SU-DHL-6 (cell line): ENCODE results near the gene PRIM1.
"Not testable (repeated sequence)": the region's sequence is repeated elsewhere in the genome, so short reads cannot be mapped to it uniquely, and the experiment has no call there.

Experiments used
- H2AFZ ChIP-seq: fragments of 200-600 bp; sonication (generic); 2 replicates; pipeline ENCODE4 v1.6.1; 2014; ENCODE audit warnings: low read depth, mild to moderate bottlenecking, moderate library complexity, mixed read lengths, antibody characterized with exemption, low read length; ENCODE audit not compliant: severe bottlenecking
- H3F3A ChIP-seq: fragments of 200-600 bp; shearing (Covaris generic); 2 replicates; pipeline ENCODE4 v1.6.0; 2016; ENCODE audit warnings: antibody characterized with exemption, mild to moderate bottlenecking; ENCODE audit not compliant: insufficient read depth
- H3K27ac ChIP-seq: fragments of 200-600 bp; sonication (generic); 2 replicates; pipeline ENCODE4 v1.5.1; 2016; ENCODE audit warnings: low read depth, mild to moderate bottlenecking, low read length, moderate library complexity, mixed read lengths
- H3K27me3 ChIP-seq: fragments of 200-600 bp; sonication (generic), shearing (Covaris generic); 2 replicates; pipeline ENCODE4 v1.6.0; 2014; ENCODE audit warnings: mild to moderate bottlenecking, low read length
- H3K36me3 ChIP-seq: fragments of 200-600 bp; sonication (generic); 2 replicates; pipeline ENCODE4 v1.6.1; 2014; ENCODE audit warnings: mild to moderate bottlenecking, low read length, mixed read lengths
- H3K4me2 ChIP-seq: fragments of 300-600, 200-600 bp; shearing (Covaris generic), sonication (generic); 2 replicates; pipeline ENCODE4 v1.6.0; 2014; ENCODE audit warnings: low read length, low read depth, mild to moderate bottlenecking; ENCODE audit not compliant: poor library complexity, severe bottlenecking
- H3K4me3 ChIP-seq: fragments of 200-600 bp; sonication (generic); 2 replicates; pipeline ENCODE4 v1.5.1; 2014; ENCODE audit warnings: antibody characterized with exemption, low read length, mild to moderate bottlenecking, mixed read lengths; ENCODE audit not compliant: insufficient read depth, poor library complexity, severe bottlenecking
- H3K79me2 ChIP-seq: fragments of 200-600 bp; sonication (generic); 2 replicates; pipeline ENCODE4 v1.6.1; 2014; ENCODE audit warnings: mild to moderate bottlenecking, low read length, moderate library complexity; ENCODE audit not compliant: insufficient read depth
- H3K9ac ChIP-seq: fragments of 200-600 bp; sonication (generic); 2 replicates; pipeline ENCODE4 v1.7.0; 2014; ENCODE audit warnings: mild to moderate bottlenecking, low read length
- H3K9me2 ChIP-seq: fragments of 200-600 bp; sonication (generic); replicated peaks from 2 replicates; pipeline ENCODE4 v1.6.1; 2014; ENCODE audit warnings: low read length; ENCODE audit not compliant: insufficient read depth
- H3K9me3 ChIP-seq: fragments of 200-600 bp; sonication (generic); 2 replicates; pipeline ENCODE4 v1.6.1; 2014; ENCODE audit warnings: low read length, mixed read lengths; ENCODE audit not compliant: insufficient read depth
- H4K20me1 ChIP-seq: fragments of 200-600 bp; sonication (generic); 2 replicates; pipeline ENCODE4 v1.6.1; 2014; ENCODE audit warnings: low read depth, mild to moderate bottlenecking, antibody characterized with exemption, low read length, moderate library complexity, mixed read lengths
- EZH2phosphoT487 ChIP-seq: fragments of 200-600 bp; sonication (generic), shearing (Covaris generic); conservative IDR thresholded peaks from 2 replicates; pipeline ENCODE4 v1.6.1; 2018; ENCODE audit warnings: mild to moderate bottlenecking, antibody characterized with exemption, low read length, moderate library complexity, mixed read lengths
- TF ChIP-seq, protein P1 (sequence below): fragments of 200-600 bp; sonication (generic); IDR thresholded peaks from one replicate; pipeline ENCODE4 v1.5.1; 2017; ENCODE audit warnings: antibody characterized with exemption, mild to moderate bottlenecking, low read length, moderate library complexity; ENCODE audit not compliant: insufficient read depth, poor library complexity, severe bottlenecking

Gene PRIM1

DNA sequence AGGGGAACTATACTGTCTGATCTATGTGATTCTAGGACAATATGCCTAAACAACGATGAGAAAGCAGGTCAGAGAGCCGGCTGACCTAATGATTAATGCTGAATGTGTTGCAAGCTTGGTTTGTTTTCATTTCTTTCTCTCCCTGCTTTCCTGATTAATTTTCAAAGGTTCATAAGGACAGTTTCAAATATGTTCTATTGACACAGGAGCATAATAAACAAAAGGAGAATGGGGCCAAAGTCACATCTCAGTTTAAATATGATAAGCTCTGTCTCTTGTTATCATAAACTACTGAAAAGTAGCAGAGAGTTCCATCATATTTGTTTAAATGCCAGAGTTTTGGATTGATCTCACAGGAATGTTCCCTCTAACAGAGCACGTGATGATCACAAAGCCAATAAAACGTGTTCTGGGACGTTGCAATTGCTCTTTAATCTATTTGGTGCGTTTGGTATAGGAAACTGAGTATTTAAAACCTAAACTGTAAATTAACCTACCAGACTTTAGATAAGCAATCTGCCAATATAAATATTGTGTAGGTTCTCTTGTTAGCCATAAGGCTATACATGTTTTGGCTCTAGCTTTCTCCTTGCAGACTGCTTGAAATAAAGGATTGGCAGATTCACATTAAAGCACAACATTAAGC lies 7.3 kb upstream of the PRIM1 start:
- Histone ChIP-seq H4K20me1 (no peaks in the 10 kb centered on the region), H3K4me3 (no peak overlapping the region), H3K27ac (no peak overlapping the region), H3K9ac (no peak overlapping the region), H3K27me3 (no peaks in the 10 kb centered on the region), H2AFZ (no peak overlapping the region), H3F3A (no peaks in the 10 kb centered on the region), H3K36me3 (no peaks in the 10 kb centered on the region), H3K9me2 (no peaks in the 10 kb centered on the region), H3K9me3 (no peaks in the 10 kb centered on the region), H3K79me2 (no peaks in the 10 kb centered on the region), H3K4me2 (no peak overlapping the region)
- TF ChIP-seq, protein P1, sequence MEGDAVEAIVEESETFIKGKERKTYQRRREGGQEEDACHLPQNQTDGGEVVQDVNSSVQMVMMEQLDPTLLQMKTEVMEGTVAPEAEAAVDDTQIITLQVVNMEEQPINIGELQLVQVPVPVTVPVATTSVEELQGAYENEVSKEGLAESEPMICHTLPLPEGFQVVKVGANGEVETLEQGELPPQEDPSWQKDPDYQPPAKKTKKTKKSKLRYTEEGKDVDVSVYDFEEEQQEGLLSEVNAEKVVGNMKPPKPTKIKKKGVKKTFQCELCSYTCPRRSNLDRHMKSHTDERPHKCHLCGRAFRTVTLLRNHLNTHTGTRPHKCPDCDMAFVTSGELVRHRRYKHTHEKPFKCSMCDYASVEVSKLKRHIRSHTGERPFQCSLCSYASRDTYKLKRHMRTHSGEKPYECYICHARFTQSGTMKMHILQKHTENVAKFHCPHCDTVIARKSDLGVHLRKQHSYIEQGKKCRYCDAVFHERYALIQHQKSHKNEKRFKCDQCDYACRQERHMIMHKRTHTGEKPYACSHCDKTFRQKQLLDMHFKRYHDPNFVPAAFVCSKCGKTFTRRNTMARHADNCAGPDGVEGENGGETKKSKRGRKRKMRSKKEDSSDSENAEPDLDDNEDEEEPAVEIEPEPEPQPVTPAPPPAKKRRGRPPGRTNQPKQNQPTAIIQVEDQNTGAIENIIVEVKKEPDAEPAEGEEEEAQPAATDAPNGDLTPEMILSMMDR, result no peak
- no peak for TF ChIP-seq EZH2phosphoT487

DNA sequence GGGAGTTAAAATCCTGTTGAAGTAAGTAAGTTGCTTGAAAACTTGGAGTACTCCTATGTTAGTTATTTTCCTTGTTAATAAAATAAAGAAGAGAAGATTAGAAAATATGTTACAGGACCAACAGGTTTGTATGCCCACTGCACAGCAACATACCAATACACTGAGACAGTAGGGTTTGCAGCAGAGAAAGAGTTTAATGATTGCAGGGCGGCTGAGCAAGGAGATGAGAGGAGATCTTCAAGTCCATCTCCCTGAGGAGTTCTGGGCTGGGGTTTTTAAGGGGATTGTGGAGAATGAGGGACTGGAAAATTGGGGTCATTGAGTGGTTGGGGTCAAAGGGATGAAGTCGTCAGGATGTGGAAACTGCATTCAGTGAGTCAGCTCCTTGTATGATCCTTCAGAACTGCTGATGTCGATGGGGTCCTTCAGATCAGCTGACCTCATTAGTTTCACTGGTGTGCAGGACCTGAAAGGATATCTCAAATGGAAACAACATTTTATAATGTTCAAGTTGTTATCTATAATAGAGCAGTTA lies 6.7 kb upstream of the PRIM1 start:
- Histone ChIP-seq H3K79me2 (no peaks in the 10 kb centered on the region), H3K36me3 (no peaks in the 10 kb centered on the region), H3K9ac (no peak overlapping the region), H3K9me2 (no peaks in the 10 kb centered on the region), H3K4me3 (no peak overlapping the region), H3K27me3 (no peaks in the 10 kb centered on the region), H3K9me3 (no peaks in the 10 kb centered on the region), H2AFZ (no peak overlapping the region), H3K27ac (no peak overlapping the region), H4K20me1 (no peaks in the 10 kb centered on the region), H3K4me2 (no peak overlapping the region), H3F3A (no peaks in the 10 kb centered on the region)
- TF ChIP-seq EZH2phosphoT487, result no peak
- TF ChIP-seq, protein P1, result no peak

DNA sequence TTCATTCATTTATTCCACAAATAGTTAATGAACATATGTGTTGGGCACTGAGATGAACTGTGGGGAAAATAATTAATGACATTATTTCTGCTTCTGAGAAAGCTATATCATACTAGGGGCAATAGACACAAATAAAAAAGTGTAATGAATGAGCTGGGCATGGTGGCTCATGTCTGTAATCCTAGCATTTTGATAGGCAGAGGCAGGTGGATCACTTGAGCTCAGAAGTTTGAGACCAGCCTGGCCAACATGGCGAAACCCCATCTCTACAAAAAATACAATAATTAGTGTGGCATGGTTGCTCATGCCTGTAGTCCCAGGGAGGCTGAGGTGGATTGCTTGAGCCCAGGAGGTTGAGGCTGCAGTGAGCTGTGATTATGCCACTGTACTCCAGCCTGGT lies 5.8 kb upstream of the PRIM1 start:
- H3K9ac ChIP-seq, H2AFZ ChIP-seq, H3K27ac ChIP-seq, H3K79me2 ChIP-seq, H4K20me1 ChIP-seq, H3K27me3 ChIP-seq, H3K9me3 ChIP-seq, H3F3A ChIP-seq, H3K4me3 ChIP-seq, H3K9me2 ChIP-seq, H3K4me2 ChIP-seq, H3K36me3 ChIP-seq: not testable (repeated sequence)

DNA sequence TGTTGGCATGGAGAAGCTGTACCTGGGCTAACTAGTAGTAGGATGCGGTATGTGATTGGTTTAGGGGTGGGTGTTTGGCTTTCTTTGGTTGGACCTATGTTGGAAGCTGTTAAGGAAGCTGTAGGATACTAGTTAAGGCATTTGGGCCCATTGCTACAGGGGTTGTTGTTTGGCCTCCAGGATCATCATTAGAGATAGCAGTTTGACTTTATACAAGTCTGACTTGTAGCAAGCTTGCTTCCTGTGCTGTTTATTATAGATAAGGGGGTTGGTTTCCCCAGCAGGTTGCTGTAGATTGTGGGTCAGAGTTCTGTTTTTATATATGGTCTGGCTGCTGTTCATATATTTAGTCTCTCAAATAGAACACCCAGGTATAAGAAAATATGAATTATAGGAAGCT lies 1.4 kb upstream of the PRIM1 start:
- H3K4me2 ChIP-seq, result peak overlapping the region; percentile 19
- no peaks in the 10 kb centered on the region for H3K9me3 ChIP-seq
- H3K27ac ChIP-seq, result no peak overlapping the region
- H3F3A ChIP-seq, result peaks cover 30% of the 10 kb centered on the region
- H3K9me2 ChIP-seq, result no peaks in the 10 kb centered on the region
- H4K20me1 ChIP-seq, result no peaks in the 10 kb centered on the region
- H3K9ac ChIP-seq, result no peak overlapping the region
- H3K4me3 ChIP-seq, result no peak overlapping the region
- no peaks in the 10 kb centered on the region for H3K36me3 ChIP-seq
- H2AFZ ChIP-seq, result no peak overlapping the region
- H3K79me2 ChIP-seq, result peaks cover 22% of the 10 kb centered on the region
- TF ChIP-seq, protein P1, result no peak
- no peak for TF ChIP-seq EZH2phosphoT487
- no peaks in the 10 kb centered on the region for H3K27me3 ChIP-seq

DNA sequence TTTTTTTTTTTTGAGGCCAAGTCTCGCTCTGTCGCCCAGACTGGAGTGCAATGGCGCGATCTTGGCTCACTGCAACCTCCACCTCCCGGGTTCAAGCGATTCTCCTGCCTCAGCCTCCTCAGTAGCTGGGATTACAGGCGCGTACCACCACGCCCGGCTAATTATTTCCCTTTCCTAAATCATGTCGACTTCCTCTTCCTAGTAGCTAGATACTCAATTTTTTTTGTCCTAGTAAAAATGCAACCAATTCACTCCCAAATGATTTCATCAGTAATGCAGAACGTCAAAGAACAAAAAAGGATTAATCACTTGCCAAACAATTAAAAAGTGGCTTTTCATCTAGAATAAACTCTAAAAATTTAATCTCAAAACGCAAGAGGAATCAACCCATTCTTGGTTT lies 1.5 kb downstream of the PRIM1 start:
- H3K36me3 ChIP-seq, result peaks cover 11% of the 10 kb centered on the region
- not testable (repeated sequence) for H3K9me3 ChIP-seq, H4K20me1 ChIP-seq, H3K9me2 ChIP-seq, H2AFZ ChIP-seq, H3K27me3 ChIP-seq
- H3K79me2 ChIP-seq, result peaks cover 22% of the 10 kb centered on the region
- H3K4me3 ChIP-seq, result peak overlapping the region; percentile 90
- peaks cover 30% of the 10 kb centered on the region for H3F3A ChIP-seq
- peak overlapping the region; percentile 82 for H3K9ac ChIP-seq
- peak overlapping the region; percentile 96 for H3K4me2 ChIP-seq
- H3K27ac ChIP-seq, result peak overlapping the region; percentile 93
